ENCODE data around the gene KLK14.

GRCh38 chr19:51120160-51120559, 37.5 kb upstream of the KLK14 start:
- no peak for TF ChIP-seq MYC (IDR thresholded peaks at IDR 0.05; ENCODE audit: borderline replicate concordance, low read length)
- no peak for TF ChIP-seq SREBF2 (IDR thresholded peaks at IDR 0.05)
- TF ChIP-seq PHF8 (IDR thresholded peaks at IDR 0.05; ENCODE audit: borderline replicate concordance, low read depth): no peak
- TF ChIP-seq, protein P1, sequence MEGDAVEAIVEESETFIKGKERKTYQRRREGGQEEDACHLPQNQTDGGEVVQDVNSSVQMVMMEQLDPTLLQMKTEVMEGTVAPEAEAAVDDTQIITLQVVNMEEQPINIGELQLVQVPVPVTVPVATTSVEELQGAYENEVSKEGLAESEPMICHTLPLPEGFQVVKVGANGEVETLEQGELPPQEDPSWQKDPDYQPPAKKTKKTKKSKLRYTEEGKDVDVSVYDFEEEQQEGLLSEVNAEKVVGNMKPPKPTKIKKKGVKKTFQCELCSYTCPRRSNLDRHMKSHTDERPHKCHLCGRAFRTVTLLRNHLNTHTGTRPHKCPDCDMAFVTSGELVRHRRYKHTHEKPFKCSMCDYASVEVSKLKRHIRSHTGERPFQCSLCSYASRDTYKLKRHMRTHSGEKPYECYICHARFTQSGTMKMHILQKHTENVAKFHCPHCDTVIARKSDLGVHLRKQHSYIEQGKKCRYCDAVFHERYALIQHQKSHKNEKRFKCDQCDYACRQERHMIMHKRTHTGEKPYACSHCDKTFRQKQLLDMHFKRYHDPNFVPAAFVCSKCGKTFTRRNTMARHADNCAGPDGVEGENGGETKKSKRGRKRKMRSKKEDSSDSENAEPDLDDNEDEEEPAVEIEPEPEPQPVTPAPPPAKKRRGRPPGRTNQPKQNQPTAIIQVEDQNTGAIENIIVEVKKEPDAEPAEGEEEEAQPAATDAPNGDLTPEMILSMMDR (IDR thresholded peaks at IDR 0.05): no peak
- no peak for TF ChIP-seq ZSCAN20 (CRISPR knock-in tag; IDR thresholded peaks at IDR 0.05)
- TF ChIP-seq CHD4 (IDR thresholded peaks at IDR 0.05; ENCODE audit: borderline replicate concordance): no peak
- TF ChIP-seq CHD2 (IDR thresholded peaks at IDR 0.05; ENCODE audit: low read length, partially characterized antibody): no peak
- TF ChIP-seq MAZ (IDR thresholded peaks at IDR 0.05; ENCODE audit: borderline replicate concordance, low read depth, low read length): no peak
- TF ChIP-seq RAD21 (conservative IDR thresholded peaks at IDR 0.05 in 1 of 2, IDR thresholded peaks at IDR 0.05 in 1 of 2): no peak

Measured in A549 (cell line).